Stimulated activated naive CD8-positive, alpha-beta T cell treated with anti-CD3 and anti-CD28 coated beads, Interleukin-15, Interleukin-2, amounts not matched to agents 100 ng/mL and 50 ng/mL, for 24 hours (primary cell): ENCODE measurements around the gene GNB5.

Source experiments
- H3K27ac Mint-ChIP-seq: one replicate; pipeline ENCODE4 v1.8.0; 2021; ENCODE audit warnings: mild to moderate bottlenecking, mixed read lengths
- H3K27me3 Mint-ChIP-seq: one replicate; pipeline ENCODE4 v1.8.0; 2021; ENCODE audit warnings: mixed read lengths
- H3K36me3 Mint-ChIP-seq: one replicate; pipeline ENCODE4 v1.8.0; 2021; ENCODE audit warnings: low read depth, mixed read lengths
- H3K4me1 Mint-ChIP-seq: one replicate; pipeline ENCODE4 v1.8.0; 2021; ENCODE audit warnings: low read depth, mixed read lengths
- H3K4me3 Mint-ChIP-seq: one replicate; pipeline ENCODE4 v1.8.0; 2021; ENCODE audit warnings: mild to moderate bottlenecking, mixed read lengths
- H3K9me3 Mint-ChIP-seq: one replicate; pipeline ENCODE4 v1.8.0; 2021; ENCODE audit warnings: mixed read lengths

Gene GNB5

GRCh38 chr15:52078197-52078875 lies 112.9 kb downstream of the GNB5 start:
- no peaks in the 10 kb centered on the region for H3K36me3 Mint-ChIP-seq

DNA sequence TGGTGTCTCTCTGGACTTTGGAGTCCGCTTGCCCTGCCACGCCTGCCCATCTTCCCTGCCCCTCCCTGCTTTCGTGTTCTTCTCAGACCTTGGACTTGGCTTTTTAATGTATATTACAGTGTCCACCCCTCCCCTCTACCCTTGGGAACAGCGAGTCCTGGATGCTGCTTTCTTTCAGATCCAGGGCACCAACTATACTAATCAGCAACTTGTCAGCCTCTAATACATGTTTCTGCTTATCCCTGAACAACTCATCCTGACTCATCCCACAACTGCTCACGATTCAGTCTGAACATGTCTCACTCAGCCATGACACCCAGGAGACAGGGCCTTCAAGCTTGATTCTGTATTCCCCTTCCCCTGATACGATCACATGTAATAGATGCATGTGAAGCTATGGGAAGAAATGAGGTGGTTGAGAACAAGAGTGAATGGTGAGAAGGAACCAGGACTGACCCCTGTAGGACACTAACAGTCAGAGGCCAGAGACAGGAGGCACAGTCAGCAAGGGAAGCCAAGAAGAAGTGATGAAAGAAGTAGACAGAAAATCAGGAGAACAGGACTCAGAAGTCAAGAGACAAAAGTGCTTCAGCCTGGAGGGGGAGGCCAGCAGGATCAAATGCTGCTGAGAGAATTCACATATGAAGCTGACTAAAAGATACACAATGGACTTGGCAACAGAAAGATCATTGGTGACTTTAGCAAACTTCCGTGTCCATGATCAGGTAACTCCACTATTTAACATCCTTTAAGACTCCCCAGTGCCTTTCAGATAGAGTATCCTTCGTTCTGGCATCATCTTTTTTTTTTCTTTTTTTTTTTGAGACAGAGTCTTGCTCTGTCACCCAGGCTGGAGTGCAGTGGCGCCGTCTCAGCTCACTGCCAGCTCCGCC lies 114.1 kb downstream of the GNB5 start:
- H3K4me1 Mint-ChIP-seq, result peaks cover 8% of the 10 kb centered on the region
- no peak overlapping the region for H3K27ac Mint-ChIP-seq
- H3K36me3 Mint-ChIP-seq, result no peaks in the 10 kb centered on the region
- no peaks in the 10 kb centered on the region for H3K27me3 Mint-ChIP-seq
- no peaks in the 10 kb centered on the region for H3K9me3 Mint-ChIP-seq
- H3K4me3 Mint-ChIP-seq, result no peak overlapping the region

More at GRCh38 chr15:52078197-52078875, 112.9 kb downstream of the GNB5 start:
- Mint-ChIP-seq H3K9me3 (no peaks in the 10 kb centered on the region), H3K4me3 (no peak overlapping the region), H3K27ac (no peak overlapping the region), H3K4me1 (peaks cover 20% of the 10 kb centered on the region), H3K27me3 (no peaks in the 10 kb centered on the region)

GRCh38 chr15:52071570-52071969 lies 119.6 kb downstream of the GNB5 start:
- Mint-ChIP-seq H3K27ac (no peak overlapping the region), H3K4me1 (peaks cover 9% of the 10 kb centered on the region), H3K4me3 (no peak overlapping the region), H3K9me3 (no peaks in the 10 kb centered on the region), H3K36me3 (peaks cover 2% of the 10 kb centered on the region), H3K27me3 (no peaks in the 10 kb centered on the region)

DNA sequence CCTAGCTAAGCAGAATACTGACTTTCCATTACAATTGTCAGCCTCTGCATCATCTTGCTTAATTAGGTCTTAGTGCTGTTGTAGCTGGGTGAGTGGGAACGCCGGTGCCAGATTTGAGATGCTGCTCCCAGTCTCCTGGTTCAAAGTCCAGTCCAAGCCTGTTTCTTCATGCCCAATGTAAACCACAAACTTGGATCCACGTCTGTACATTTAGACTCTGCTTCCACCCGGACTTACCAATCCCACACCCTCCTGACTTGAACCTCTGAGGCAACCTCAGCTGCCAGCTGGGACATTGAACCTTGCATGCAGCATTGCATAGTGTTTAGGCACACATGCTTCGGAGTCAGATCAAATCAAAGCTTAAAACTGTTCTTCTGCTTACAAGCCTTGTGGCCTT lies 121.6 kb downstream of the GNB5 start:
- H3K4me3 Mint-ChIP-seq, result no peak overlapping the region

GRCh38 chr15:52068004-52068615 lies 123.1 kb downstream of the GNB5 start:
- Mint-ChIP-seq H3K9me3 (no peaks in the 10 kb centered on the region), H3K4me3 (no peak overlapping the region), H3K4me1 (peaks cover 10% of the 10 kb centered on the region), H3K36me3 (peaks cover 26% of the 10 kb centered on the region), H3K27ac (no peak overlapping the region), H3K27me3 (no peaks in the 10 kb centered on the region)

More for the DNA sequence above, 121.6 kb downstream of the GNB5 start:
- Mint-ChIP-seq H3K9me3 (no peaks in the 10 kb centered on the region), H3K36me3 (peaks cover 12% of the 10 kb centered on the region), H3K27ac (no peak overlapping the region), H3K4me1 (peaks cover 10% of the 10 kb centered on the region), H3K27me3 (no peaks in the 10 kb centered on the region)

DNA sequence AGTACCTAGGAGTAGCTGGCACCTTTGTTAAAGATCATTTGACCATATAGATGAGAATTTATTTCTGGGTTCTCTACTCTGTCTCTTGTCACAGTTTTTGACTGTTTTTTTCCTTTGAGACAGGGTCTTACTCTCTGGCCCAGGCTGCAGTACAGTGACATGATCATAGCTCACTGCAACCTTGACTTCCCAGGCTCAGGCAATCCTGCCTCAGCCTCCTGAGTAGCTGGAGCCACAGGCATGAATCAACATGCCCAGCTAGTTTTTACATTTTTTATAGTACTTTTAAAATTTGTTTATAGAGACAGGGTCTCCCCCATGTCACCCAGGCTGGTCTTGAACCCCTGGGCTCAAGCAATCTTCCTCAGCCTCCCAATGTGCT lies 123.7 kb downstream of the GNB5 start:
- no peaks in the 10 kb centered on the region for H3K27me3 Mint-ChIP-seq
- no peaks in the 10 kb centered on the region for H3K9me3 Mint-ChIP-seq
- peaks cover 31% of the 10 kb centered on the region for H3K36me3 Mint-ChIP-seq
- no peak overlapping the region for H3K27ac Mint-ChIP-seq
- H3K4me1 Mint-ChIP-seq, result peaks cover 10% of the 10 kb centered on the region
- H3K4me3 Mint-ChIP-seq, result no peak overlapping the region

GRCh38 chr15:52066842-52067544 lies 124.2 kb downstream of the GNB5 start:
- Mint-ChIP-seq H3K4me3 (no peak overlapping the region), H3K4me1 (peaks cover 10% of the 10 kb centered on the region), H3K27ac (no peak overlapping the region), H3K9me3 (no peaks in the 10 kb centered on the region), H3K27me3 (no peaks in the 10 kb centered on the region), H3K36me3 (peaks cover 31% of the 10 kb centered on the region)
